HEK293 (cell line): ENCODE results near the gene DNAJB4.

Source experiments
- CTCF ChIA-PET: fragments of 350-600 bp; formaldehyde crosslinking; extraction: SDS; loops from one replicate; lab custom pipeline; 2021; ENCODE audit warnings: antibody characterized with exemption; lab: Yijun Ruan, JAX
- POLR2A ChIA-PET: fragments of 300-600 bp; formaldehyde crosslinking; extraction: SDS; loops from one replicate; lab custom pipeline; 2020; ENCODE audit warnings: antibody characterized with exemption, inconsistent platforms; lab: Yijun Ruan, JAX
- H3K27ac ChIP-seq: fragments of 200-500 bp; sonication (Bioruptor generic); 2 replicates; pipeline ENCODE4 v1.5.1; 2014; ENCODE audit warnings: low read depth, low read length, control low read depth, inconsistent platforms; ENCODE audit errors: extremely low read depth
- H3K36me3 ChIP-seq, 2 experiments: fragments of 200-500 bp in 1 of 2; sonication (Bioruptor generic) in 1 of 2; 1 replicate in 1 of 2; 2 replicates in 1 of 2; pipeline ENCODE4 v1.5.1; 2014 to 2017; ENCODE audit warnings: inconsistent platforms in 2 of 2, low read length in 2 of 2; ENCODE audit not compliant: control insufficient read depth in 2 of 2, insufficient read depth in 1 of 2
- H3K4me1 ChIP-seq: fragments of 200-500 bp; sonication (Bioruptor generic); 2 replicates; pipeline ENCODE4 v1.5.1; 2014; ENCODE audit warnings: mild to moderate bottlenecking, low read length, inconsistent platforms; ENCODE audit not compliant: control insufficient read depth, insufficient read depth
- H3K4me3 ChIP-seq: 2 replicates; pipeline ENCODE4 v1.5.1; 2011; ENCODE audit warnings: low read depth, mild to moderate bottlenecking, control low read depth, low read length, moderate library complexity
- H3K9me3 ChIP-seq: fragments of 200-500 bp; sonication (Bioruptor generic); 2 replicates; pipeline ENCODE4 v1.5.1; 2014; ENCODE audit warnings: low read depth, low read length, inconsistent platforms; ENCODE audit not compliant: control insufficient read depth, insufficient read depth
- HOXA7 ChIP-seq: sonication (generic); formaldehyde crosslinking; IDR thresholded peaks from 2 replicates; pipeline ENCODE4 v1.8.1; 2022; ENCODE audit warnings: missing genetic modification reagents, borderline replicate concordance
- OVOL3 ChIP-seq: fragments of 450-650 bp; formaldehyde crosslinking; IDR thresholded peaks from 2 replicates; pipeline ENCODE4 v1.5.1; 2016; ENCODE audit warnings: missing biosample characterization, missing genetic modification characterization
- SCRT1 ChIP-seq: fragments of 450-650 bp; formaldehyde crosslinking; IDR thresholded peaks from 2 replicates; pipeline ENCODE4 v1.5.1; 2016; ENCODE audit warnings: missing biosample characterization, missing genetic modification characterization, borderline replicate concordance
- ZBTB17 ChIP-seq: fragments of 450-650 bp; formaldehyde crosslinking; IDR thresholded peaks from 2 replicates; pipeline ENCODE4 v1.5.1; 2016; ENCODE audit warnings: missing biosample characterization, missing genetic modification characterization
- ZBTB26 ChIP-seq: fragments of 450-650 bp; formaldehyde crosslinking; optimal IDR thresholded peaks from 2 replicates; pipeline ENCODE3; 2016; ENCODE audit warnings: missing biosample characterization, mild to moderate bottlenecking, missing genetic modification characterization
- ZEB2 ChIP-seq: fragments of 450-650 bp; formaldehyde crosslinking; IDR thresholded peaks from 2 replicates; pipeline ENCODE4 v1.5.1; 2016; ENCODE audit warnings: missing biosample characterization, missing genetic modification characterization
- ZFP3 ChIP-seq: fragments of 450-650 bp; formaldehyde crosslinking; IDR thresholded peaks from 2 replicates; pipeline ENCODE4 v1.5.1; 2016; ENCODE audit warnings: low read depth, missing biosample characterization, missing genetic modification characterization
- ZNF140 ChIP-seq: fragments of 450-650 bp; formaldehyde crosslinking; IDR thresholded peaks from 2 replicates; pipeline ENCODE4 v1.5.1; 2016; ENCODE audit warnings: missing biosample characterization, missing genetic modification characterization
- ZNF248 ChIP-seq: fragments of 450-650 bp; formaldehyde crosslinking; IDR thresholded peaks from 2 replicates; pipeline ENCODE4 v1.5.1; 2017; ENCODE audit warnings: missing biosample characterization, missing genetic modification characterization
- ZNF266 ChIP-seq: fragments of 450-650 bp; formaldehyde crosslinking; IDR thresholded peaks from 2 replicates; pipeline ENCODE4 v1.5.1; 2016; ENCODE audit warnings: missing biosample characterization, missing genetic modification characterization, low read depth
- ZNF366 ChIP-seq: fragments of 450-650 bp; formaldehyde crosslinking; conservative IDR thresholded peaks from 2 replicates; pipeline ENCODE4 v1.5.1; 2016; ENCODE audit warnings: missing biosample characterization, missing genetic modification characterization
- ZNF394 ChIP-seq: fragments of 450-650 bp; formaldehyde crosslinking; IDR thresholded peaks from 2 replicates; pipeline ENCODE4 v1.5.1; 2016; ENCODE audit warnings: missing biosample characterization, missing genetic modification characterization, mild to moderate bottlenecking, moderate library complexity, borderline replicate concordance
- ZNF426 ChIP-seq: fragments of 450-650 bp; formaldehyde crosslinking; IDR thresholded peaks from 2 replicates; pipeline ENCODE4 v1.5.1; 2017; ENCODE audit warnings: missing biosample characterization, missing genetic modification characterization, mild to moderate bottlenecking, inconsistent platforms, moderate library complexity
- ZNF561 ChIP-seq: fragments of 450-650 bp; IDR thresholded peaks from 2 replicates; pipeline ENCODE4 v1.5.1; 2018; ENCODE audit warnings: missing biosample characterization, missing genetic modification characterization, borderline replicate concordance
- ZNF600 ChIP-seq: fragments of 450-650 bp; formaldehyde crosslinking; IDR thresholded peaks from 2 replicates; pipeline ENCODE4 v1.5.1; 2016; ENCODE audit warnings: missing biosample characterization, missing genetic modification characterization
- ZNF621 ChIP-seq: fragments of 450-650 bp; formaldehyde crosslinking; IDR thresholded peaks from 2 replicates; pipeline ENCODE4 v1.5.1; 2017; ENCODE audit warnings: missing biosample characterization, missing genetic modification characterization
- ZNF629 ChIP-seq: fragments of 450-650 bp; formaldehyde crosslinking; IDR thresholded peaks from 2 replicates; pipeline ENCODE4 v1.5.1; 2017; ENCODE audit warnings: missing biosample characterization, missing genetic modification characterization
- ZNF701 ChIP-seq: fragments of 450-650 bp; formaldehyde crosslinking; IDR thresholded peaks from 2 replicates; pipeline ENCODE4 v1.5.1; 2016; ENCODE audit warnings: missing biosample characterization, missing genetic modification characterization
- ZNF747 ChIP-seq: fragments of 450-650 bp; formaldehyde crosslinking; IDR thresholded peaks from 2 replicates; pipeline ENCODE4 v1.5.1; 2016; ENCODE audit warnings: missing biosample characterization, missing genetic modification characterization
- ZNF768 ChIP-seq: fragments of 450-650 bp; formaldehyde crosslinking; IDR thresholded peaks from 2 replicates; pipeline ENCODE4 v1.5.1; 2018; ENCODE audit warnings: missing biosample characterization, mild to moderate bottlenecking, missing genetic modification characterization
- ZSCAN16 ChIP-seq: fragments of 450-650 bp; formaldehyde crosslinking; IDR thresholded peaks from 2 replicates; pipeline ENCODE4 v1.5.1; 2016; ENCODE audit warnings: missing biosample characterization, missing genetic modification characterization
- TF ChIP-seq, protein P1 (sequence below): sonication (generic); formaldehyde crosslinking; IDR thresholded peaks from 2 replicates; pipeline ENCODE4 v1.8.1; 2022; ENCODE audit warnings: mild to moderate bottlenecking, moderate library complexity, missing genetic modification reagents

The DNAJB4 gene

GRCh38 chr1:78047631-78048030 lies 42.9 kb downstream of the DNAJB4 start:
- CTCF ChIA-PET: interaction anchor here (0.7 kb wide), 1 partner anchor 35 kb away, joined by 3 read pairs; no protein-coding TSS in a partner anchor
- TF ChIP-seq ZNF747 (tag by site-specific recombination) (no peak), ZNF366 (tag by site-specific recombination) (no peak), HOXA7 (CRISPR knock-in tag) (no peak)
- POLR2A ChIA-PET: no interaction called here
- Histone ChIP-seq H3K36me3 (no peaks in the 10 kb centered on the region), H3K27ac (no peak overlapping the region), H3K4me1 (no peaks in the 10 kb centered on the region), H3K9me3 (no peaks in the 10 kb centered on the region), H3K4me3 (no peak overlapping the region)

DNA sequence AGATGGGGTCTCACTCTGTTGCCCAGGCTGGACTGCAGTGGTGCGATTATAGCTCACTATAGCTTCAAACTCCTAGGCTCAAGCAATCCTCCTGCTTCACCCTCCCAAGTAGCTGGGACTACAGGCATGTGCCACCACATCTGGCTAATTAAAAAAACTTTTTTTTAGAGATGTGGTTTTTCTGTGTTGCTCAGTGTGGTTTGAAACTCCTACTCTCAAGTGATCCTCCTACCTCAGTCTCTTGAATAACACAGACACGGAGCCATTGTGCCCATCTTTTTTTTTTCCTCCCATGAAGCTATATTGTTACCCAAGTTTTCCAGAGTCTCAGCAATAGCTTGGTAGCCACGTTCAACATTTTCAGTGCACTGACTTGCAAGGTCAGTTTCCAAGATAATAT lies 43.7 kb downstream of the DNAJB4 start:
- H3K27ac ChIP-seq: no peak overlapping the region
- ChIA-PET POLR2A (no interaction called here), CTCF (interaction anchor here (0.7 kb wide), 3 partner anchors 11 to 34 kb away, joined by 3 read pairs; no protein-coding TSS in a partner anchor)
- H3K9me3 ChIP-seq: no peaks in the 10 kb centered on the region
- no peak for TF ChIP-seq ZNF621 (tag by site-specific recombination)
- TF ChIP-seq OVOL3: no peak
- TF ChIP-seq ZNF629 (tag by site-specific recombination): no peak
- TF ChIP-seq, protein P1, sequence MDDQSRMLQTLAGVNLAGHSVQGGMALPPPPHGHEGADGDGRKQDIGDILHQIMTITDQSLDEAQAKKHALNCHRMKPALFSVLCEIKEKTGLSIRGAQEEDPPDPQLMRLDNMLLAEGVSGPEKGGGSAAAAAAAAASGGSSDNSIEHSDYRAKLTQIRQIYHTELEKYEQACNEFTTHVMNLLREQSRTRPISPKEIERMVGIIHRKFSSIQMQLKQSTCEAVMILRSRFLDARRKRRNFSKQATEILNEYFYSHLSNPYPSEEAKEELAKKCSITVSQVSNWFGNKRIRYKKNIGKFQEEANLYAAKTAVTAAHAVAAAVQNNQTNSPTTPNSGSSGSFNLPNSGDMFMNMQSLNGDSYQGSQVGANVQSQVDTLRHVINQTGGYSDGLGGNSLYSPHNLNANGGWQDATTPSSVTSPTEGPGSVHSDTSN (CRISPR knock-in tag): no peak
- no peak for TF ChIP-seq ZEB2 (tag by site-specific recombination)
- TF ChIP-seq ZBTB26: no peak
- no peak for TF ChIP-seq ZNF561 (tag by site-specific recombination)
- no peak for TF ChIP-seq ZNF768 (tag by site-specific recombination)
- no peak for TF ChIP-seq ZSCAN16 (tag by site-specific recombination)
- TF ChIP-seq ZNF248: no peak
- TF ChIP-seq ZNF426 (tag by site-specific recombination): no peak
- no peak for TF ChIP-seq ZNF600 (tag by site-specific recombination)
- TF ChIP-seq ZNF140 (tag by site-specific recombination): no peak
- TF ChIP-seq SCRT1 (tag by site-specific recombination): no peak
- no peak for TF ChIP-seq ZNF701 (tag by site-specific recombination)
- no peak for TF ChIP-seq ZNF266
- no peak for TF ChIP-seq ZBTB17 (tag by site-specific recombination)
- TF ChIP-seq ZNF394: no peak
- H3K36me3 ChIP-seq: no peaks in the 10 kb centered on the region
- no peak overlapping the region for H3K4me3 ChIP-seq
- no peaks in the 10 kb centered on the region for H3K4me1 ChIP-seq

- H3K9me3 ChIP-seq: no peaks in the 10 kb centered on the region
- TF ChIP-seq ZFP3 (tag by site-specific recombination) (no peak), ZNF600 (tag by site-specific recombination) (no peak)
- no peaks in the 10 kb centered on the region for H3K36me3 ChIP-seq
- ChIA-PET POLR2A (no interaction called here), CTCF (interaction anchor here (0.6 to 1.2 kb wide), 2 partner anchors 65 to 292 kb away, joined by 3 to 4 read pairs; no protein-coding TSS in a partner anchor)
- H3K4me1 ChIP-seq: no peaks in the 10 kb centered on the region
- no peak overlapping the region for H3K27ac ChIP-seq
- no peak overlapping the region for H3K4me3 ChIP-seq
Observed at GRCh38 chr1:78049396-78049795, 44.7 kb downstream of the DNAJB4 start.
